ENCODE measurements around the gene KLF5. TPM values are rescaled to one million over a fixed set of nuclear protein-coding genes. Genes with fewer than 3 reads are reported as not detected.

KLF5 gene
- total and polyA plus RNA-seq, 2 experiments from 2014 or later: 1.5 to 1.8 TPM

DNA sequence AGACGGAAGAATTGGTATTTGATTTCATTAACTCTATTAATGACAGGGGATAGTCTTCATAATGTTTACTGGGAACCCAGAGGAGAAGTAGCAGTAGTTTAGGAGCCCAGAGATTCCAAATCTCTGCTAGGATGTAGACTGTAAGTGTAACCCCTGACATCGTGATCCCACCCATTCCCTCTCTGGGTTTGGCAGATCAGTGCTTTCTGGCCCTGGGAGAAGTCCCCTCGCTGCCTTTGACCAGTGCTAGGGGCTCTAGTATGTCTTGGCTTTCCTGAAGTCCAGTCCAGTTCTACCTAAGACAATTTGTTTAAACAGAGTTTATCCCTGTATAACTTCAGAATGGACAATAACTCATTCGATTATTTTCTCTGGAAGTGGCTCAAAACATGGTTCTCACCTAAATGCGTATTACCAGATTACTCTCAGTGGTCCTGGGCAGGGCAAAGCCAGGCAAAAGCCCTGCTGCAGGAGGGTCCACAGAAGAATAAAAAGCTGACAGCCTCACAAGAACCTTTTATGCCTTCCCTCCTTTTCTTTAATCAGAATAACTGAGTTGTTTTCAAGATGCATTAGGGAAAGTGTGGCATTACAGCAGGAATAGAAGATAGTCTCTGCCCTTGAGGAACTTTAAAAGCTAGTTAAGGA lies 11.8 kb downstream of the KLF5 start (continued):
- TF ChIP-seq, protein P1, sequence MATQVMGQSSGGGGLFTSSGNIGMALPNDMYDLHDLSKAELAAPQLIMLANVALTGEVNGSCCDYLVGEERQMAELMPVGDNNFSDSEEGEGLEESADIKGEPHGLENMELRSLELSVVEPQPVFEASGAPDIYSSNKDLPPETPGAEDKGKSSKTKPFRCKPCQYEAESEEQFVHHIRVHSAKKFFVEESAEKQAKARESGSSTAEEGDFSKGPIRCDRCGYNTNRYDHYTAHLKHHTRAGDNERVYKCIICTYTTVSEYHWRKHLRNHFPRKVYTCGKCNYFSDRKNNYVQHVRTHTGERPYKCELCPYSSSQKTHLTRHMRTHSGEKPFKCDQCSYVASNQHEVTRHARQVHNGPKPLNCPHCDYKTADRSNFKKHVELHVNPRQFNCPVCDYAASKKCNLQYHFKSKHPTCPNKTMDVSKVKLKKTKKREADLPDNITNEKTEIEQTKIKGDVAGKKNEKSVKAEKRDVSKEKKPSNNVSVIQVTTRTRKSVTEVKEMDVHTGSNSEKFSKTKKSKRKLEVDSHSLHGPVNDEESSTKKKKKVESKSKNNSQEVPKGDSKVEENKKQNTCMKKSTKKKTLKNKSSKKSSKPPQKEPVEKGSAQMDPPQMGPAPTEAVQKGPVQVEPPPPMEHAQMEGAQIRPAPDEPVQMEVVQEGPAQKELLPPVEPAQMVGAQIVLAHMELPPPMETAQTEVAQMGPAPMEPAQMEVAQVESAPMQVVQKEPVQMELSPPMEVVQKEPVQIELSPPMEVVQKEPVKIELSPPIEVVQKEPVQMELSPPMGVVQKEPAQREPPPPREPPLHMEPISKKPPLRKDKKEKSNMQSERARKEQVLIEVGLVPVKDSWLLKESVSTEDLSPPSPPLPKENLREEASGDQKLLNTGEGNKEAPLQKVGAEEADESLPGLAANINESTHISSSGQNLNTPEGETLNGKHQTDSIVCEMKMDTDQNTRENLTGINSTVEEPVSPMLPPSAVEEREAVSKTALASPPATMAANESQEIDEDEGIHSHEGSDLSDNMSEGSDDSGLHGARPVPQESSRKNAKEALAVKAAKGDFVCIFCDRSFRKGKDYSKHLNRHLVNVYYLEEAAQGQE (IDR thresholded peaks at IDR 0.05; ENCODE audit: unreplicated experiment): no peak
- TF ChIP-seq ETS1 (IDR thresholded peaks at IDR 0.05) (no peak), STAT1 (IDR thresholded peaks at IDR 0.05; ENCODE audit: unreplicated experiment) (no peak), CREB1 (CRISPR knock-in tag; IDR thresholded peaks at IDR 0.05; ENCODE audit: low read depth) (no peak), ZNF331 (CRISPR knock-in tag; IDR thresholded peaks at IDR 0.05; ENCODE audit: low read depth) (no peak), EZH2phosphoT487 (IDR thresholded peaks at IDR 0.05; ENCODE audit: unreplicated experiment) (no peak), ZNF114 (CRISPR knock-in tag; IDR thresholded peaks at IDR 0.05) (no peak), NANOG (IDR thresholded peaks at IDR 0.05; ENCODE audit: borderline replicate concordance) (no peak)

DNA sequence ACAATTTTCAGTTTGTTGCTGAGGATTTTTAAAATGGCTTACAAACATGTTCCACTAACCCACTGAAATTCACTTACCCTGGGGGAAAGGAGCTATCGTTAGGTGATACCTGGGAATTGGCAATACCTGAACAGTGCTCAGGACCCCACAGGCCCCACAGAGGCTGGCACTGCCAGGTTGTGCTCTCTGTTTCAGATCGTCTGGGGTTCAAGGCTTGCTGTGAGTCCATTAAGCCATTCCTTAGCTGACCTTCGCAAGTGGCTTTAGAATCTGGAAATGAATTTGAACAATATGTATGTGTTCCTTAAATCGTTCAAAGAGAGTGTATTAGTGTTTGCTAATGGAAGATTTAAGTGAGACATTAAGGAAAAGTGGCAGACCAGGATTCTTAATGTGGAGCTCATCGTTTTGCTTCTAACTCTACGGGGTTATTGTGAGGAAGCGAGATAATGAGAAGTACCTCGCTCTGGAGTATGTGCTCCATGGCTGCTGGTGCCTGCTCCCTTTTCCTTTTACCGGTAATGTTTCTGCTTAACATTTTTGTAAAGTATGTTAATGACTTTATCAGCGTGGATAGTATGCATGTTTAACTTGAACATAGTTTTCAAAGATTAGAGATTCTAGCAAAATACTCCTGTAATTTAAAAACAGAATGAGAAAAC lies 13.6 kb downstream of the KLF5 start:
- no peak for DNase-seq (ENCODE audit: low spot score)
- Histone ChIP-seq H3K79me2 (replicated peaks; ENCODE audit: insufficient read depth) (no peaks in the 10 kb centered on the region), H3F3A (replicated peaks; ENCODE audit: low read depth) (no peaks in the 10 kb centered on the region), H2AFZ (no peak overlapping the region), H3K27ac (ENCODE audit: low read depth) (no peak overlapping the region), H3K36me3 (ENCODE audit: insufficient read depth) (no peaks in the 10 kb centered on the region), H3K4me1 (ENCODE audit: insufficient read depth) (peaks cover 15% of the 10 kb centered on the region), H3K9me2 (ENCODE audit: insufficient read depth) (no peaks in the 10 kb centered on the region), H3K4me3 (no peak overlapping the region), H4K20me1 (replicated peaks; ENCODE audit: insufficient read depth) (no peaks in the 10 kb centered on the region), H3K4me2 (no peak overlapping the region), H3K27me3 (ENCODE audit: insufficient read depth) (peaks cover 28% of the 10 kb centered on the region)
- H3K27ac Mint-ChIP-seq: no peak overlapping the region
- H3K4me1 Mint-ChIP-seq: peaks cover 40% of the 10 kb centered on the region
- peaks cover 8% of the 10 kb centered on the region for H3K27me3 Mint-ChIP-seq (ENCODE audit: insufficient read depth, low read depth, poor library complexity)
- peak; percentile 15; the same call in 1 of the 3 replicates for ATAC-seq
- H3K4me3 Mint-ChIP-seq: no peak overlapping the region
- H3K36me3 Mint-ChIP-seq (ENCODE audit: low read depth): no peaks in the 10 kb centered on the region
- H3K9me3 Mint-ChIP-seq: no peaks in the 10 kb centered on the region
- TF ChIP-seq POLR2AphosphoS5 (IDR thresholded peaks at IDR 0.05; ENCODE audit: low read depth) (no peak), CREB1 (CRISPR knock-in tag; IDR thresholded peaks at IDR 0.05; ENCODE audit: low read depth) (no peak), ZNF331 (CRISPR knock-in tag; IDR thresholded peaks at IDR 0.05; ENCODE audit: low read depth) (no peak), ZNF114 (CRISPR knock-in tag; IDR thresholded peaks at IDR 0.05) (no peak), EZH2phosphoT487 (IDR thresholded peaks at IDR 0.05; ENCODE audit: unreplicated experiment) (no peak)
- TF ChIP-seq, protein P1 (IDR thresholded peaks at IDR 0.05; ENCODE audit: unreplicated experiment): no peak
